GM15510 (cell line): Measurements from ENCODE around the gene SPDYE11.
"Not testable (repeated sequence)": the region's sequence is repeated elsewhere in the genome, so short reads cannot be mapped to it uniquely, and the experiment has no call there.

Source experiments
- POLR2A ChIP-seq: IDR thresholded peaks from 3 replicates; pipeline ENCODE4 v1.6.1; 2011; ENCODE audit warnings: borderline replicate concordance; ENCODE audit not compliant: insufficient read length; ENCODE audit errors: extremely low read depth

The SPDYE11 gene, protein sequence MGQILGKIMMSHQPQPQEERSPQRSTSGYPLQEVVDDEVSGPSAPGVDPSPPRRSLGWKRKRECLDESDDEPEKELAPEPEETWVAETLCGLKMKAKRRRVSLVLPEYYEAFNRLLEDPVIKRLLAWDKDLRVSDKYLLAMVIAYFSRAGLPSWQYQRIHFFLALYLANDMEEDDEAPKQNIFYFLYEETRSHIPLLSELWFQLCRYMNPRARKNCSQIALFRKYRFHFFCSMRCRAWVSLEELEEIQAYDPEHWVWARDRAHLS

DNA sequence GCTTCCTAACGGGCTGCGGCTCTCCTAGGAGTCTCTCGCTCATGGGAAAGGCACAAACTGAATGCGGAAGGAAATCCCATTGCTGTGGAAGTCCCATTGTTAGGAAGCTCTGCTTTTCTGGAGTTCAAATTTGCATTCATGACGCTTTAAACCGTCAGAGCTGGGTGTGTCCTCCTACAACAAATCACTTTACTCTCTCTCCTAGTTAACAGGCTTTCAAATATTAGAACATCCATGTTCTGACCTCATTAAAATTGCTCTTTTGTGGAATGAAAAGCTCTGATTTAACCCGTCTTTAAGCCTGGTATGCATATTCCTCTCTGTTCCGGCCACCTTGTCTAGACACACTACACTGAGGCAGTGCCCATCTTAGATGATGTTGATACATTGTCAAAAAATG lies at the start of gene SPDYE11:
SPDYE11 (minus strand) TSS at position 101 of the 400 bp plus-strand sequence. CDS start 1,800 bp downstream, outside the sequence.
- TF ChIP-seq POLR2A = not testable (repeated sequence)

DNA sequence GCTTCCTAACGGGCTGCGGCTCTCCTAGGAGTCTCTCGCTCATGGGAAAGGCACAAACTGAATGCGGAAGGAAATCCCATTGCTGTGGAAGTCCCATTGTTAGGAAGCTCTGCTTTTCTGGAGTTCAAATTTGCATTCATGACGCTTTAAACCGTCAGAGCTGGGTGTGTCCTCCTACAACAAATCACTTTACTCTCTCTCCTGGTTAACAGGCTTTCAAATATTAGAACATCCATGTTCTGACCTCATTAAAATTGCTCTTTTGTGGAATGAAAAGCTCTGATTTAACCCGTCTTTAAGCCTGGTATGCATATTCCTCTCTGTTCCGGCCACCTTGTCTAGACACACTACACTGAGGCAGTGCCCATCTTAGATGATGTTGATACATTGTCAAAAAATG lies 28.2 kb upstream of the SPDYE11 start, which contains the start of gene SPDYE9:
SPDYE9 (minus strand) TSS at position 101 of the 400 bp plus-strand sequence. CDS start 1,800 bp downstream, outside the sequence.
- not testable (repeated sequence) for TF ChIP-seq POLR2A

DNA sequence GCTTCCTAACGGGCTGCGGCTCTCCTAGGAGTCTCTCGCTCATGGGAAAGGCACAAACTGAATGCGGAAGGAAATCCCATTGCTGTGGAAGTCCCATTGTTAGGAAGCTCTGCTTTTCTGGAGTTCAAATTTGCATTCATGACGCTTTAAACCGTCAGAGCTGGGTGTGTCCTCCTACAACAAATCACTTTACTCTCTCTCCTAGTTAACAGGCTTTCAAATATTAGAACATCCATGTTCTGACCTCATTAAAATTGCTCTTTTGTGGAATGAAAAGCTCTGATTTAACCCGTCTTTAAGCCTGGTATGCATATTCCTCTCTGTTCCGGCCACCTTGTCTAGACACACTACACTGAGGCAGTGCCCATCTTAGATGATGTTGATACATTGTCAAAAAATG lies 28.0 kb downstream of the SPDYE11 start, which contains the start of gene SPDYE8:
SPDYE8 (minus strand) TSS at position 101 of the 400 bp plus-strand sequence. CDS start 1,800 bp downstream, outside the sequence.
- not testable (repeated sequence) for TF ChIP-seq POLR2A

DNA sequence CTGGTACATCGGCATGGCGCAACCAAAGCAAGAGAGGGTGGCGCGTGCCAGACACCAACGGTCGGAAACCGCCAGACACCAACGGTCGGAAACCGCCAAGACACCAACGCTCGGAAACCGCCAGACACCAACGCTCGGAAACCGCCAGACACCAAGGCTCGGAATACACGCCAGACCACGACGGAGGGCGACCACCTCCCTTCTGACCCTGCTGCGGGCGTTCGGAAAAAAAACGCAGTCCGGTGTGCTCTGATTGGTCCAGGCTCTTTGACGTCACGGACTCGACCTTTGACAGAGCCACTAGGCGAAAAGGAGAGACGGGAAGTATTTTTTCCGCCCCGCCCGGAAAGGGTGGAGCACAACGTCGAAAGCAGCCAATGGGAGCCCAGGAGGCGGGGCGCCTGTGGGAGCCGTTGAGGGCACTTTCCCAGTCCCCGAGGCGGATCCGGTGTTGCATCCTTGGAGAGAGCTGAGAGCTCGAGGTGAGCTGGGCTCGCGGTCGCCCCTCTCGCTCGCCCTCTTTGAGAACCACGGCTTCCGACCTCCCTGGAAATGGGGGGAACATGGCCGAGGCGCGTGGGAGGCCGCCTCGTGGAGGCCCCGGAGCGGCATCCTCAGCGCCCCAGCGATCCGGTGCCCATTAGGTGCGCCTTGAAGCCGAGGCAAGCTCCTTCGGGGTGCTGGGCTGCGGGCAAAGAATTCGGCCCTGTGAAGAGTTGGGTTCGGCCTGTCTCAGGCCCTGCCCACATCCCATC lies 51.8 kb downstream of the SPDYE11 start:
- TF ChIP-seq POLR2A = peak; percentile 83
